SK-N-SH (cell line): ENCODE results near the gene ARHGAP25. TPM values are rescaled to one million over a fixed set of nuclear protein-coding genes. Genes with fewer than 3 reads are reported as not detected.
A peak's percentile ranks its signal among the peaks of the same experiment; 100 is the strongest.

ENCODE experiments used
- CTCF ChIA-PET: fragments of 300-600, 350-600 bp; formaldehyde crosslinking; extraction: SDS; loops from one replicate; lab custom pipeline; 2021; lab: Yijun Ruan, JAX
- POLR2A ChIA-PET: fragments of 350-600 bp; sonication (Branson Sonifier 250); formaldehyde crosslinking; extraction: SDS; loops from one replicate; lab custom pipeline; 2020; ENCODE audit warnings: antibody characterized with exemption, inconsistent platforms; lab: Yijun Ruan, JAX
- DNase-seq: peaks from one replicate; pipeline ENCODE4 v3.0.0; 2012
- H2AFZ ChIP-seq: fragments of 200-600 bp; sonication (generic); 2 replicates; pipeline ENCODE4 v1.8.1; 2016; ENCODE audit warnings: antibody characterized with exemption, mild to moderate bottlenecking, low read depth
- H3F3A ChIP-seq: fragments of 200-600 bp; sonication (generic); replicated peaks from 2 replicates; pipeline ENCODE3; 2016; ENCODE audit warnings: antibody characterized with exemption, mild to moderate bottlenecking; ENCODE audit not compliant: insufficient read depth
- H3K27ac ChIP-seq, 2 experiments: fragments of 200-500 bp in 1 of 2; fragments of 200-600 bp in 1 of 2; sonication (Bioruptor generic) in 1 of 2; sonication (generic), shearing (Covaris generic) in 1 of 2; 2 replicates each; pipeline versions ENCODE4 v1.5.1 to v1.6.1; 2014 to 2016; ENCODE audit warnings: low read depth in 2 of 2, inconsistent platforms in 1 of 2, low read length in 1 of 2, mild to moderate bottlenecking in 1 of 2, mixed read lengths in 1 of 2
- H3K27me3 ChIP-seq: fragments of 200-600 bp; sonication (generic), shearing (Covaris generic); 2 replicates; pipeline ENCODE4 v1.6.1; 2016; ENCODE audit warnings: mixed run types; ENCODE audit not compliant: insufficient read depth
- H3K36me3 ChIP-seq, 2 experiments: fragments of 200-500 bp in 1 of 2; fragments of 200-600 bp in 1 of 2; sonication (Bioruptor generic) in 1 of 2; sonication (generic) in 1 of 2; replicated peaks in 1 of 2; 2 replicates each; pipeline versions ENCODE3 to v1.5.1; 2014 to 2016; ENCODE audit warnings: low read length in 1 of 2, mild to moderate bottlenecking in 1 of 2; ENCODE audit not compliant: insufficient read depth in 2 of 2, control insufficient read depth in 1 of 2
- H3K4me1 ChIP-seq, 2 experiments: fragments of 200-500 bp in 1 of 2; fragments of 200-600 bp in 1 of 2; sonication (Bioruptor generic) in 1 of 2; sonication (generic), shearing (Covaris generic) in 1 of 2; 2 replicates each; pipeline versions ENCODE4 v1.5.1 to v1.6.1; 2014 to 2016; ENCODE audit warnings: low read depth in 1 of 2, low read length in 1 of 2, mixed run types in 1 of 2; ENCODE audit not compliant: insufficient read depth in 2 of 2, control insufficient read depth in 1 of 2
- H3K4me2 ChIP-seq: fragments of 200-600 bp; sonication (generic), shearing (Covaris generic); 2 replicates; pipeline ENCODE4 v1.6.1; 2017; ENCODE audit warnings: mixed run types
- H3K4me3 ChIP-seq, 2 experiments: fragments of 200-500 bp in 1 of 2; fragments of 200-600 bp in 1 of 2; sonication (Bioruptor generic) in 1 of 2; sonication (generic), shearing (Covaris generic) in 1 of 2; 2 replicates each; pipeline versions ENCODE4 v1.5.1 to v1.8.1; 2014 to 2016; ENCODE audit warnings: low read depth in 2 of 2, inconsistent platforms in 1 of 2, low read length in 1 of 2, mild to moderate bottlenecking in 1 of 2, mixed read lengths in 1 of 2, moderate library complexity in 1 of 2
- H3K79me2 ChIP-seq: fragments of 200-600 bp; sonication (generic); 2 replicates; pipeline ENCODE4 v1.8.1; 2017; ENCODE audit warnings: mild to moderate bottlenecking; ENCODE audit not compliant: insufficient read depth
- H3K9ac ChIP-seq: fragments of 200-600 bp; sonication (generic); 2 replicates; pipeline ENCODE4 v1.6.1; 2017; ENCODE audit warnings: mixed run types
- H3K9me2 ChIP-seq: fragments of 200-600 bp; sonication (generic); 2 replicates; pipeline ENCODE4 v1.6.1; 2017; ENCODE audit warnings: mixed run types
- H3K9me3 ChIP-seq: fragments of 200-600 bp; sonication (generic); 2 replicates; pipeline ENCODE4 v1.6.1; 2017; ENCODE audit warnings: mixed run types, mild to moderate bottlenecking, moderate library complexity
- H4K20me1 ChIP-seq: fragments of 200-600 bp; sonication (generic); 2 replicates; pipeline ENCODE4 v1.6.1; 2017; ENCODE audit warnings: mild to moderate bottlenecking, mixed run types; ENCODE audit not compliant: insufficient read depth
- CHD2 ChIP-seq: fragments of 150-350 bp; IDR thresholded peaks from 2 replicates; pipeline ENCODE4 v1.6.1; 2018; ENCODE audit warnings: low read length; ENCODE audit not compliant: partially characterized antibody
- EP300 ChIP-seq, 2 experiments: IDR thresholded peaks; 2 replicates each; pipeline versions ENCODE4 v1.4.0 to v1.6.1; 2012; ENCODE audit warnings: borderline replicate concordance in 1 of 2, low read depth in 1 of 2, low read length in 1 of 2
- EZH2phosphoT487 ChIP-seq: fragments of 200-600 bp; sonication (generic); IDR thresholded peaks from 2 replicates; pipeline ENCODE4 v1.6.1; 2017; ENCODE audit warnings: low read depth, mixed run types, mild to moderate bottlenecking, antibody characterized with exemption, moderate library complexity, borderline replicate concordance
- FOXJ3 ChIP-seq: sonication (generic); formaldehyde crosslinking; IDR thresholded peaks from 2 replicates; pipeline ENCODE4 v1.5.1; 2020; ENCODE audit warnings: mild to moderate bottlenecking, missing genetic modification reagents
- GABPA ChIP-seq: IDR thresholded peaks from 2 replicates; pipeline ENCODE4 v1.4.0; 2012; ENCODE audit warnings: low read depth, mild to moderate bottlenecking
- GATA2 ChIP-seq: sonication (generic); formaldehyde crosslinking; IDR thresholded peaks from 2 replicates; pipeline ENCODE4 v1.5.0; 2020; ENCODE audit warnings: mild to moderate bottlenecking, missing genetic modification reagents
- JUND ChIP-seq: IDR thresholded peaks from 2 replicates; pipeline ENCODE4 v1.4.0; 2012
- MXI1 ChIP-seq: IDR thresholded peaks from 2 replicates; pipeline ENCODE4 v1.6.1; 2012; ENCODE audit warnings: mild to moderate bottlenecking, low read depth, low read length, improper control_type of control experiment
- NFIC ChIP-seq: IDR thresholded peaks from 2 replicates; pipeline ENCODE4 v1.4.0; 2012; ENCODE audit warnings: borderline replicate concordance
- PBX3 ChIP-seq: IDR thresholded peaks from 2 replicates; pipeline ENCODE4; 2012
- POLR2AphosphoS5 ChIP-seq: IDR thresholded peaks from 2 replicates; pipeline ENCODE4 v1.6.1; 2012; ENCODE audit warnings: low read depth, low read length
- RAD21 ChIP-seq: IDR thresholded peaks from 2 replicates; pipeline ENCODE4 v1.6.1; 2012; ENCODE audit warnings: mild to moderate bottlenecking, low read length
- RFX5 ChIP-seq: IDR thresholded peaks from 2 replicates; pipeline ENCODE4 v1.6.1; 2012; ENCODE audit warnings: mild to moderate bottlenecking, improper control_type of control experiment, low read length
- RXRA ChIP-seq: IDR thresholded peaks from 2 replicates; pipeline ENCODE4 v1.4.0; 2012; ENCODE audit warnings: low read depth, mild to moderate bottlenecking, borderline replicate concordance
- TAF1 ChIP-seq: IDR thresholded peaks from 2 replicates; pipeline ENCODE4 v1.6.1; 2012; ENCODE audit warnings: low read depth, mild to moderate bottlenecking, low read length, moderate library complexity, borderline replicate concordance
- TEAD4 ChIP-seq: IDR thresholded peaks from 2 replicates; pipeline ENCODE4 v1.4.0; 2012; ENCODE audit warnings: mild to moderate bottlenecking, borderline replicate concordance; ENCODE audit not compliant: insufficient read depth
- USF2 ChIP-seq: fragments of 150-350 bp; IDR thresholded peaks from 2 replicates; pipeline ENCODE4 v1.6.1; 2017; ENCODE audit warnings: antibody characterized with exemption, low read length, low read depth, borderline replicate concordance
- YY1 ChIP-seq: IDR thresholded peaks from 2 replicates; pipeline ENCODE4 v1.4.0; 2012; ENCODE audit warnings: low read depth, mild to moderate bottlenecking
- WGBS: methylation state at CpG from one replicate; pipeline ENCODE4 v1.1.6; 2017; ENCODE audit warnings: low lambda C conversion rate; 5-methylcytosine and 5-hydroxymethylcytosine counted together
- polyA plus RNA-seq, 3 experiments: library from polyadenylated mRNA; depleted of rRNA; stranded (reverse); fragments of >200 nt; gene quantifications; 2 replicates each; pipeline ENCODE4 v1.2.3, GENCODE V29; 2012
- TF ChIP-seq, protein P1 (sequence below): IDR thresholded peaks from 2 replicates; pipeline ENCODE4 v1.6.1; 2012; ENCODE audit warnings: mild to moderate bottlenecking, low read depth, low read length, moderate library complexity

The ARHGAP25 gene
- polyA plus RNA-seq, 1 of the 3 experiments (the other 2 are of a cell fraction): not detected

DNA sequence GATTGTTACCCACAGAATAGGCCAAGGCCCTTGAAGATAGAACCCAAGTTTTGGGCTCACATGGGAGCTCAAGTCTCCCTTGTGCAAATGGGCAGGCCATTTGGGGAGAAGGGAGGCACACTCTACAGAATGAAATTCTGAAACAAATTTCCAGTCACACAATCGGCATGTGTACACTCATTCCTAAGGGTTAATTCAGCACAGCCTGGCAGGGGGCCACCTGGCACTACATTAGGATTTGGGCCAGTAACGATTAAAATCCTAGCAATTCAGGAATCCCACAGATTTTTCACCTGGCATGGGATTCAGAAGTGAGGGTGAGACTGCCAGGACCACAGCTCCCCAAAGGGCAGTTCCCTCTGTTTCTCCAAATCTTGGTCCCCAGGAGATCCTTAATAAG, 90.2 kb downstream of the ARHGAP25 start (continued):
- TF ChIP-seq, protein P1, sequence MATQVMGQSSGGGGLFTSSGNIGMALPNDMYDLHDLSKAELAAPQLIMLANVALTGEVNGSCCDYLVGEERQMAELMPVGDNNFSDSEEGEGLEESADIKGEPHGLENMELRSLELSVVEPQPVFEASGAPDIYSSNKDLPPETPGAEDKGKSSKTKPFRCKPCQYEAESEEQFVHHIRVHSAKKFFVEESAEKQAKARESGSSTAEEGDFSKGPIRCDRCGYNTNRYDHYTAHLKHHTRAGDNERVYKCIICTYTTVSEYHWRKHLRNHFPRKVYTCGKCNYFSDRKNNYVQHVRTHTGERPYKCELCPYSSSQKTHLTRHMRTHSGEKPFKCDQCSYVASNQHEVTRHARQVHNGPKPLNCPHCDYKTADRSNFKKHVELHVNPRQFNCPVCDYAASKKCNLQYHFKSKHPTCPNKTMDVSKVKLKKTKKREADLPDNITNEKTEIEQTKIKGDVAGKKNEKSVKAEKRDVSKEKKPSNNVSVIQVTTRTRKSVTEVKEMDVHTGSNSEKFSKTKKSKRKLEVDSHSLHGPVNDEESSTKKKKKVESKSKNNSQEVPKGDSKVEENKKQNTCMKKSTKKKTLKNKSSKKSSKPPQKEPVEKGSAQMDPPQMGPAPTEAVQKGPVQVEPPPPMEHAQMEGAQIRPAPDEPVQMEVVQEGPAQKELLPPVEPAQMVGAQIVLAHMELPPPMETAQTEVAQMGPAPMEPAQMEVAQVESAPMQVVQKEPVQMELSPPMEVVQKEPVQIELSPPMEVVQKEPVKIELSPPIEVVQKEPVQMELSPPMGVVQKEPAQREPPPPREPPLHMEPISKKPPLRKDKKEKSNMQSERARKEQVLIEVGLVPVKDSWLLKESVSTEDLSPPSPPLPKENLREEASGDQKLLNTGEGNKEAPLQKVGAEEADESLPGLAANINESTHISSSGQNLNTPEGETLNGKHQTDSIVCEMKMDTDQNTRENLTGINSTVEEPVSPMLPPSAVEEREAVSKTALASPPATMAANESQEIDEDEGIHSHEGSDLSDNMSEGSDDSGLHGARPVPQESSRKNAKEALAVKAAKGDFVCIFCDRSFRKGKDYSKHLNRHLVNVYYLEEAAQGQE: 0 out of 2 replicates have a peak, but pooled peaks have one; percentile 7
- TF ChIP-seq EP300 (IDR thresholded peaks at IDR 0.05; ENCODE audit: borderline replicate concordance in 1 of 2, low read depth in 1 of 2, low read length in 1 of 2) (peak in 1 of 2 experiments; percentile 53; a peak in 1 of 4 replicates), GABPA (no peak), CHD2 (no peak), EZH2phosphoT487 (no peak), FOXJ3 (CRISPR knock-in tag) (no peak), NFIC (peak; percentile 95), PBX3 (no peak), TAF1 (no peak), GATA2 (CRISPR knock-in tag) (no peak), RAD21 (no peak), RXRA (no peak), YY1 (no peak)

DNA sequence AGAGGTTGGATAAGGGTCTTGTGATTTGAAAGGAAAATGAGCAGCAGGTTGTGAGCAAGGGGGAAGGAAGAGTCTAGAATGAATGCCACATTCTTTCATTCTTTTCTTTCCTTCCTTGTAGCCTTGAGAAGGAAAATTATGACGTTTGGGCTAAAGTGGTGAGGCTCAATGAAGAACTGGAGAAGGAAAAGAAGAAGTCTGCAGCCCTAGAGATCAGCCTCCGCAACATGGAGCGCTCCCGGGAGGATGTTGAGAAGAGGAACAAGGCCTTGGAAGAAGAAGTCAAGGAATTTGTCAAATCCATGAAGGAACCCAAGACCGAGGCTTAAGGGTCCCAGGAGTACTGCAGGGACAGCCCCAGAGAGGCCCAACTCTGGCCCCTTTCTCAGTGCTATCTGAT, 91.3 kb downstream of the ARHGAP25 start:
- CTCF ChIA-PET: no interaction called here
- POLR2A ChIA-PET: no interaction called here
- no peaks in the 10 kb centered on the region for H3F3A ChIP-seq
- H3K4me2 ChIP-seq: no peak overlapping the region
- no peaks in the 10 kb centered on the region for H3K9me3 ChIP-seq
- peaks cover 17 to 18% of the 10 kb centered on the region in 2 experiments for H3K4me1 ChIP-seq
- no peaks in the 10 kb centered on the region for H4K20me1 ChIP-seq
- H3K27me3 ChIP-seq: no peaks in the 10 kb centered on the region
- H3K4me3 ChIP-seq: no peak overlapping the region
- no peak overlapping the region for H2AFZ ChIP-seq
- no peak for TF ChIP-seq USF2
- no peak for TF ChIP-seq RFX5
- TF ChIP-seq POLR2AphosphoS5: no peak
- no peak for TF ChIP-seq RXRA
- TF ChIP-seq RAD21: no peak
- TF ChIP-seq, protein P1: no peak
- TF ChIP-seq EP300 (IDR thresholded peaks at IDR 0.05; ENCODE audit: borderline replicate concordance in 1 of 2, low read depth in 1 of 2, low read length in 1 of 2): no peak
- TF ChIP-seq YY1: no peak
- TF ChIP-seq MXI1: no peak
- TF ChIP-seq JUND: no peak
- no peak for TF ChIP-seq TAF1
- no peak for TF ChIP-seq TEAD4
- no peak for TF ChIP-seq GATA2 (CRISPR knock-in tag)
- H3K79me2 ChIP-seq: no peaks in the 10 kb centered on the region
- no peak for DNase-seq
- no peak overlapping the region for H3K9ac ChIP-seq
- H3K36me3 ChIP-seq: no peaks in the 10 kb centered on the region
- no peak overlapping the region for H3K27ac ChIP-seq
- 83% methylated on average over 5 of the region's 5 CpGs for WGBS
- H3K9me2 ChIP-seq: no peaks in the 10 kb centered on the region
